PC-9 (cell line): Measurements from ENCODE around the gene DIDO1.

Experiments used
- EZH2 ChIP-seq: fragments of 200-600 bp; sonication (generic); IDR thresholded peaks from 2 replicates; pipeline ENCODE4 v1.8.0; 2017; ENCODE audit warnings: antibody characterized with exemption, low read depth
- TF ChIP-seq, protein P1 (sequence below): fragments of 200-600 bp; sonication (generic); conservative IDR thresholded peaks from 2 replicates; pipeline ENCODE4 v1.6.1; 2017; ENCODE audit warnings: mixed run types, antibody characterized with exemption, mild to moderate bottlenecking, moderate library complexity

DNA sequence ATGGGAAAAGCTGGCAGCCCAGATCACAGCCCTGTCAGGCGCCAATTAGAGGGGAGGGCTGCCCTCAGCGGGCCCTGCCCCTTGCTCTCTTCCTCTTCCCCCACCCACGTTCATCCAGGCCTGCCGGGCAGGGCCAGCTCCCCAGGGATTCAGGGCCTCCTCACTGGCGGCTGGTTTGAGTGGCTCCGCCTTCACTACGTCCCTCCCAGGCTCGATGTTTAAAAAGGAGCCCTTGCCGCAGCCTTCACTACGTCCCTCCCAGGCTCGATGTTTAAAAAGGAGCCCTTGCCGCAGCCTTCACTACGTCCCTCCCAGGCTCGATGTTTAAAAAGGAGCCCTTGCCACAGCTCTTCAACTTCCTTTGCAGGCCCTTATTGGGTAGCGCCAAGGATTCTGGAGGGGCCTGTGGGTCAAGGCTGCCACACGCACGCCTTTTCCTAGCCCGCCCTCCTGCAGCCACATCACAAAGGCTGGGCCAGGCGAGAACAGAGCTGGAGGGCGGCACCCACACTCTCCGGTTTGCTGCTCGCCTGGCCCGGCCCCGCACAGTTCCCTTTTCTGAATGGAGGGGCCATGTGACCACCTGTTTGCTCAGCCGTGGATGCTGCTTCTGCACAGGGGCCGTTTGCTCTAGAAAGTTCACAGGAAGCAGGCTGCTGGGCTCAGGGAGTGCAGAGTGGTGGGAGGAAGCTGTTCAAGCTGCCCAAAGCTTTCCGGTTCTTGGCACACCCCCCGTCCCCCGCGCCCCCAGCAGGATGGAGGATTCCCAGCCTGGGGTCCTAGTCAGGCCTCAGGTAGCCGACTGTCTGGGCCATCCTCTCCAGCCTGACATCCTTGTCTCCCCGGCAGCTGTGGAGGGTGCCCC lies 27.8 kb upstream of the DIDO1 start:
- no peak for TF ChIP-seq EZH2
- TF ChIP-seq, protein P1, sequence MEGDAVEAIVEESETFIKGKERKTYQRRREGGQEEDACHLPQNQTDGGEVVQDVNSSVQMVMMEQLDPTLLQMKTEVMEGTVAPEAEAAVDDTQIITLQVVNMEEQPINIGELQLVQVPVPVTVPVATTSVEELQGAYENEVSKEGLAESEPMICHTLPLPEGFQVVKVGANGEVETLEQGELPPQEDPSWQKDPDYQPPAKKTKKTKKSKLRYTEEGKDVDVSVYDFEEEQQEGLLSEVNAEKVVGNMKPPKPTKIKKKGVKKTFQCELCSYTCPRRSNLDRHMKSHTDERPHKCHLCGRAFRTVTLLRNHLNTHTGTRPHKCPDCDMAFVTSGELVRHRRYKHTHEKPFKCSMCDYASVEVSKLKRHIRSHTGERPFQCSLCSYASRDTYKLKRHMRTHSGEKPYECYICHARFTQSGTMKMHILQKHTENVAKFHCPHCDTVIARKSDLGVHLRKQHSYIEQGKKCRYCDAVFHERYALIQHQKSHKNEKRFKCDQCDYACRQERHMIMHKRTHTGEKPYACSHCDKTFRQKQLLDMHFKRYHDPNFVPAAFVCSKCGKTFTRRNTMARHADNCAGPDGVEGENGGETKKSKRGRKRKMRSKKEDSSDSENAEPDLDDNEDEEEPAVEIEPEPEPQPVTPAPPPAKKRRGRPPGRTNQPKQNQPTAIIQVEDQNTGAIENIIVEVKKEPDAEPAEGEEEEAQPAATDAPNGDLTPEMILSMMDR, result no peak
